Measurements from ENCODE around the gene CRACR2B. TPM values are rescaled to one million over a fixed set of nuclear protein-coding genes. Genes with fewer than 3 reads are reported as not detected.

CRACR2B gene
- total RNA-seq, 1 donor from 2014 or later, result 34.3 TPM

DNA sequence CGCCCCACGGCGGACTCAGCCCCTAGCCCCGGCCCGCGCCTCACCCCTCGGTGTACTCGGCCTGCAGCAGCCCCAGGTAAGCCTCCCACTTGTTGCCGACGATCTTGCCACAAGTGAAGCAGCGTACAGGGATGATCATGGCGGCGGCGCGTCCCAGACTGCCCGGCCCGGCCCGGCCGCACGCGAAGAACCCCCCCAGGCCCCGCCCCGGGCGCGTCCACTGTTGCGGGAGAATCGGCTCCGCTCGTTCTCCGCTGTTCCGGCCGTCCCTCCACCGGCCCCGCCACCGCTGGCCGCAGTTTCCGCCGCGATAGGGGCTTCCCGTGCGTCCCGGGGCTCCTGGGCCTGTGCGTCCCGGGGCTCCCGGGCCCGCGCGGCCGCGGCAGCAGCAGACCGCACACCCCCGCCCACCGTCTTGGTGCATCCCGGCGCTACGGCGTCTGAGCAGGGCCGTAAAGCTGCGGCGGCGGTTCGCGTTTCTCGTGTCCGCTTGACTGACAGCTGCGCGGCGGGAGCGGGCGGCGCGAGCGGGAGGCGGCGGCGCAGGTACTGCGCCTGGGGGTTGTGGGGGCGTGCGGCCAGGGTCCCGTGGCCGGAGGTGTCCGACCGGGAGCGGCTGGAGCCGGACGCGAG lies 14.8 kb downstream of the CRACR2B start, which contains the start of the genes POLR2L and TSPAN4:
Gene POLR2L (minus strand): TSS at position 160 of the 633 bp plus-strand sequence. CDS start 21 bp downstream, at position 139.
Gene TSPAN4 (plus strand): TSS at position 483 of the 633 bp plus-strand sequence. CDS start 7,453 bp downstream, outside the sequence.
- ATAC-seq (peak; percentile 67), DNase-seq (peak; percentile 96)
- Histone ChIP-seq H3K27me3 (no peaks in the 10 kb centered on the region), H3K4me1 (peaks cover 47% of the 10 kb centered on the region), H3K4me3 (peak within 1 kb of the TSS; percentile 100), H3K27ac (peak within 1 kb of the TSS; percentile 97), H3K9me3 (no peaks in the 10 kb centered on the region), H3K36me3 (peaks cover 33% of the 10 kb centered on the region)
- intact Hi-C loops (cut with DNase I), result no loop called here
- TF ChIP-seq, protein P1, sequence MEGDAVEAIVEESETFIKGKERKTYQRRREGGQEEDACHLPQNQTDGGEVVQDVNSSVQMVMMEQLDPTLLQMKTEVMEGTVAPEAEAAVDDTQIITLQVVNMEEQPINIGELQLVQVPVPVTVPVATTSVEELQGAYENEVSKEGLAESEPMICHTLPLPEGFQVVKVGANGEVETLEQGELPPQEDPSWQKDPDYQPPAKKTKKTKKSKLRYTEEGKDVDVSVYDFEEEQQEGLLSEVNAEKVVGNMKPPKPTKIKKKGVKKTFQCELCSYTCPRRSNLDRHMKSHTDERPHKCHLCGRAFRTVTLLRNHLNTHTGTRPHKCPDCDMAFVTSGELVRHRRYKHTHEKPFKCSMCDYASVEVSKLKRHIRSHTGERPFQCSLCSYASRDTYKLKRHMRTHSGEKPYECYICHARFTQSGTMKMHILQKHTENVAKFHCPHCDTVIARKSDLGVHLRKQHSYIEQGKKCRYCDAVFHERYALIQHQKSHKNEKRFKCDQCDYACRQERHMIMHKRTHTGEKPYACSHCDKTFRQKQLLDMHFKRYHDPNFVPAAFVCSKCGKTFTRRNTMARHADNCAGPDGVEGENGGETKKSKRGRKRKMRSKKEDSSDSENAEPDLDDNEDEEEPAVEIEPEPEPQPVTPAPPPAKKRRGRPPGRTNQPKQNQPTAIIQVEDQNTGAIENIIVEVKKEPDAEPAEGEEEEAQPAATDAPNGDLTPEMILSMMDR (IDR thresholded peaks at IDR 0.05), result no peak

GRCh38 chr11:843086-843734 lies 15.5 kb downstream of the CRACR2B start:
- Histone ChIP-seq H3K4me3 (peak overlapping the region; percentile 100), H3K27me3 (no peaks in the 10 kb centered on the region), H3K4me1 (peaks cover 48% of the 10 kb centered on the region), H3K36me3 (peaks cover 26% of the 10 kb centered on the region), H3K9me3 (no peaks in the 10 kb centered on the region), H3K27ac (peak overlapping the region; percentile 97)
- ATAC-seq, result no peak
- no peak for DNase-seq
- TF ChIP-seq, protein P1 (IDR thresholded peaks at IDR 0.05), result peak; percentile 8
- intact Hi-C loops (cut with DNase I), result no loop called here

DNA sequence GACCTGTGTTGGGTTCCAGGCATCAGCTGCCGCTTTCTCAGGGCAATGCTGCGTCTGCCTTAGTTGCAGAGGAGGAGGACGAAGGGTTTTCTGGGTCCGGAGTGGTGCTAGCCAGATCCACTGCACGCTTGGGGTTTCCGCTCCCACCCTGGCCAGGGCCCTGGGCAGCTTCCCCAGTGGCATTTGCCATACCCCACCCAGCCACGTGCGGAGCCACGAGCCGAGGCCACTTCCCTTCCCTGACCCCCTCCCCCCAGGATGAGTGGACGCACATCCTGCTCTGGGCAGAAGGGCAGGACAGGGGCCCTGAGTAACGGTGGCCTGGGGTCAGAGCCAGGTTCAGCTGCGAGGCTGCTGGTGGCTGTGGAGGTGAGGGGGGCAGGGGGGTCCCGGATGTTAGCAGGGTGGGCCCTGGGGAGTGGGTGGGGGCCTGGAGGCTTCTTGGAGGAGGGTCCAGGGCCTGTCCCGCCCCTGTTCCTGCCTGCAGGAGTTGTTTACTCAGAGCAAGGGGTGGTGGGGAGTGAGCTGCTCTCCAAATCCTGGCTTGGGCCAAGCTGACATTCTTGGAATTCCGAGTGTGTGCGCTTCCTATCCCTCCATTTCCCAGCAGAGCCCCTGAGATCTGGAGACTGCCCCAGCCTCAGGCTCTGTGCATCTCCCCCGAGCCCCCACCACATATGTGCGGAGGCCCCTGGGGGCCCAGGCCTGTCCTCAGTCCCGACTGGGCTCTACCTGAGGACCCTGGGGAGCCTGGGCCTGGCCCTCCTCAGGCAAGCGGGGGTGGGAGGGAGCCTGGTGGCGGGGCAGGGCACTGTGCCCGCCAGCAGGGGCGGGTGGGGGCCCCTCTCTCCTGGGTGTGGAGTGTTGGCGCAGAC lies 16.3 kb downstream of the CRACR2B start:
- Histone ChIP-seq H3K4me1 (peaks cover 54% of the 10 kb centered on the region), H3K27ac (peak overlapping the region; percentile 97), H3K27me3 (no peaks in the 10 kb centered on the region), H3K9me3 (no peaks in the 10 kb centered on the region), H3K4me3 (peak overlapping the region; percentile 100), H3K36me3 (peaks cover 18% of the 10 kb centered on the region)
- TF ChIP-seq, protein P1 (IDR thresholded peaks at IDR 0.05), result no peak
- intact Hi-C loops (cut with DNase I), result no loop called here
- ATAC-seq (peak; percentile 67), DNase-seq (peak; percentile 97)

DNA sequence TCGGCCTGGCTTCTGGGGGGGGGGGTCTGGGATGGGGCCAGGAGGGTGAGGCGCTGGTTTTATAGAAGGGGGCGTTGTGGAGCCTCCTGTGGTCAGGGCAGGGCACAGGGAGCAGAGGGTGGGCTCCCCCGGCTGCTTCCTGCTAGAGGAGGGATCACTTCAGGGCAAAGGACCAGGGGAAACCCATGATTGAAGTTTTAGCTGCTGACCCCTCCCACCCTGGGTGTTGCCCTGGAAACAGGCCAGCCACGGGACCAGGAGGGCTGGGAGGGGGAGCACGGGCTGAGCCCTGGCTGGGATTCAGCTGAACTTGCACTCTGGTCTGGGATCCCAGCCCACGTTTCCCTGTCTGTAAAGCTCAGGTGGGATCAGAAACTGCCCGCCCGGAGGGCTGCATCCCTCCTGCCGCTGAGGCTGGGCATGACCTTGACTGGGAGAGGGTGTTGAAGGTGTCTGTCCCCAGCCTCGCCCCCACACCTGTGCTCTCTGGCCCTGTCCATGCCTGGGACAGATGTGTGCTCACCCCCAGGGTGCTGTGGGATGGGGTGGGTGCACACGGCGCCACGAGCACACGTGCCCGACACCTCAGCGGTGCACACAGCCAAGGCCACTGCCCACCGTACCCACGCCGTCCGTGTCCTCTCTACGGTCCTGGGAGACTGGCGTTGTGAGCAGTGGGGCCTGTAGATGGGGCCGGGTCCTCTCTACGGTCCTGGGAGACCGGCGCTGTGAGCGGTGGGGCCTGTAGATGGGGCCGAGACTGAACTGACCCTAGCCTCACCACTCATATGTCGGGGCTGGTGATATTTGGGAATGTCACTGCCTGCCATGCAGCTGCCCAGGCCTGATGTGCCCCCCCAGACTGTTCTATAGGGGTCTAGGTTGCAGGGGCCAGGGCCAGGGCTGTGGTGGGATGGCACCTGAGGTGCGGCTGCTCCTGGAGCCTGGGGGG lies 17.2 kb downstream of the CRACR2B start:
- DNase-seq (peak; percentile 94), ATAC-seq (peak; percentile 54)
- Histone ChIP-seq H3K9me3 (no peaks in the 10 kb centered on the region), H3K4me1 (peaks cover 51% of the 10 kb centered on the region), H3K27ac (peak overlapping the region; percentile 97), H3K4me3 (peak overlapping the region; percentile 100), H3K36me3 (peaks cover 8% of the 10 kb centered on the region), H3K27me3 (no peaks in the 10 kb centered on the region)
- TF ChIP-seq, protein P1 (IDR thresholded peaks at IDR 0.05), result peak; percentile 19
- intact Hi-C loops (cut with DNase I), result no loop called here
